Hepatic stellate cell (primary cell): ENCODE data around the gene ZNF621.

Source experiments
- DNase-seq: peaks from one replicate; pipeline ENCODE4 v3.0.0; 2011; ENCODE audit warnings: low spot score

Gene ZNF621

DNA sequence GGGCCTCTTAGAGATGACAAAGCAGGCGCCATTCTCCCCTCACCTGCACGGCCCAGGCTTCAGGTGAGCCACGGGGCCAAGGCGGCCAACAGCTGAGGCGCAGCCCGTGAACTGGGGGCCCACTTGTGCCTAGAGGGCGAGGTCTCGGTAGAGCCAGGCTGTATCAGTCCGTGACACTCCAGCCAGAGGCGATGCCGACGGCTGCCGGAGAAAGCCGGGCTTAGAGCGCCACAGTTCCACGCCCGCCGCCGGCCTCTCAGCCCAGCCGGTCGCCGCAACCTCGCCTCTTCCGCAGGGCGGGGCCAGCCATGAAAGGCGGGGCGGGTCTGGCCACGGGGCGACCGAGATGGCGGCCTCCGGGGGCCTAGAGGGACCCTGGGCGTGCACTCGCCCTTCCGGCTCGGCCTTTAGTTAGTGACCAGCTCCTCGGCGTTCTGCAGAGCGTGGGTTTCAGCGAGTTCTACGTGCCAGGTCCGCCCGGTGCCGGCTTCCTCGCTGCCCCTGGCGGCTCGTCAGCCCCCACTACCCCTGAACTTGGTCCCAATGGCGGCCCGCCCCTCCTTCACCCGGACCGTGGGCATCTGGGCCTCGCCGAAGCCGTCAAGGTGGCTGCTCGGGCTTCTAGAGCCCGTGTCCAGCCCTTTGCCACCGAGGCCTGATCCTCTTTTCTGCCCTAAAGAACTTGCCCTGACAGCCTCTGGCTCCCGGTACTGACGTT, at the start of gene ZNF621:
TSS of gene ZNF621 (plus strand) at position 393 of the 718 bp plus-strand sequence. CDS start 881 bp downstream, outside the sequence.
- DNase-seq = peak; percentile 86

DNA sequence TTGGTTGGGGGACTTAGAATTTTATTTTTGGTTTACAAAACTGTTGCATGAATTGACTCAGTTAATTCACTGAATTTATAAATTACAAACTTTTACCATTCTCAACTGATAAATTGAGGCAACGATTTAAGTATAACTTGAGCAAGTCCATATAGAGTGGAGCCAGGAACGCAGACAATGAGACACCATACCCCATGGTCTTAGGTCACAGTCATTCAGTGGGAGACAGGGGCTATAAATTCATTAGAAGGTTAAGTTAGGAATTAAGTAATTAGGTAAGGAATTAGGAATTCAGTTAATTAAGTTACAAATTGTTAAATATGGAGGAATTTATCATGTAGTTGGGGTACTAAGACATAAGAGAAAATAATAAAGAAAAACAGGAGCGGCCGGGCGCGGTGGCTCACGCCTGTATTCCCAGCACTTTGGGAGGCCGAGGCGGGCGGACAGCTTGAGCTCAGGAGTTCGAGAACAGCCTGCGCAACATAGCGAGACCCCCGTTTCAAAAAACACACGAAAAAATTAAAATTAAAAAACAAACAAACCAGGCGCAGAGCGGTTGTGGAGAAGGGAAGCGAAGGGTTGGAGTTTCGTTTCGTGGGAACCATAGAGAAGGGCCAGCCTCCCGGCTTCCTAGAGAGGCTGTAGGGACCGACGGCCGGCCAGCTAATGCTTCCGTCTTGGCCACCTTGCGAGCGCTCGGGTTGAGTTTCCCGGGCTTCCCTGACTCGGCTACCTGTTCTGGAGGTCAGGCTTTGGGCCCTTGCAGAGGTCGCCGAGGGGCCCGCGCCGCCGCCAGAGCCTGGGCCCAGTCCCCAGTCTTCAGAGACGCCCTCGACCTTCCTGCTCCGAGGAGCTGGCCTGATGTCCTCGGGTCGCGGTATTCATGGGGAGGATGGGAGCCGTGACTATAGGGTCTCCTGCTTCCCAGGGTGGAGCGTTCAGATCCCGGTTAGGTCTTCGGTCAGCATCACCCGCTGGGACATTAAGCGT, 48.0 kb upstream of the ZNF621 start, which contains the start of gene ZNF619:
TSS of gene ZNF619 (plus strand) at position 645 of the 993 bp plus-strand sequence. CDS start 858 bp downstream, outside the sequence.
- peak; percentile 80 for DNase-seq

DNA sequence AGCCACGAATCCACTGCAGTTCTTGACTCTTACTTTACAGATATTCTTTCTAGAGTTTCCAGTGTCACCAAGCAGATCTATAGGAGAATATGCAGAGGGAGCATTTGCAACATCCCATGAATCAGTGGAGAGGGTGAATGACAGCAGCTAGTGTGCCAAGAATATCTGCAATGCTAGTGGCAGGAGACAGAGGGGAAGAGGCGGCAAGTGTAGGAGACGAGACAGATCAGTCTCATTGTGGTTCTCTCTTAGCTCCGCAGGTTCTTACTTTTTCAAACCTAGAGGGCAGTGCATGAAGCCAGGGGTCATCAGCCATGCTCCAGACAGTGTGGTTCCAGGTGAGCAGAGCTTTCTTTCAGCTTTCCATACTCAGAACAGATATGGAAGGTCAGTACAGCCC, 47.1 kb upstream of the ZNF621 start:
- DNase-seq = peak; percentile 30

DNA sequence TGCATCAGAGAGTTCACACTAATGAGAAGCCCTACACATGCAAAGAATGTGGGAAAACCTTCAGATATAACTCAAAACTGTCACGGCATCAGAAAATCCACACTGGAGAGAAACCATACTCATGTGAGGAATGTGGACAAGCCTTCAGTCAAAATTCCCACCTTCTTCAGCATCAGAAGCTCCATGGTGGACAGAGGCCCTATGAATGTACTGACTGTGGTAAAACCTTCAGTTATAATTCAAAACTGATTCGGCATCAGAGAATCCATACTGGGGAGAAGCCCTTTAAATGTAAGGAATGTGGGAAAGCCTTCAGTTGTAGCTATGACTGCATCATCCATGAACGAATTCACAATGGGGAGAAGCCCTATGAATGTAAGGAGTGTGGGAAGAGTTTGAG, 37.6 kb upstream of the ZNF621 start:
- no peak for DNase-seq

DNA sequence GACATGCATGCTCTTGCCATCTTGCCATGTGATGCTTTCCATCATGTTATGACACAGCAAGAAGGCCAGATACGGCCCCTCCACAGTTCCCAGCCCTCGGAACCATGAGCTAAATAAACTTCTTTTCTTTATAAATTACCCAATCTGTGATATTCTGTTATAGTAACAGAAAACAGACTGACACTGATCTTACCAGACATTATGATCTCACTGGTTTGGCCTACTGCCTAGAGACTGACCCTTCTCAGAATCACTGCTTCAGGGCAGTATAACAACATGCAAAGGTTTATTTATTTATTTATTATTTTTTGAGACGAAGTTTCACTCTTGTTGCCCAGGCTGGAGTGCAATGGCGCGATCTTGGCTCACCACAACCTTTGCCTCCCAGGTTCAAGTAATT, 33.8 kb upstream of the ZNF621 start:
- DNase-seq = no peak

DNA sequence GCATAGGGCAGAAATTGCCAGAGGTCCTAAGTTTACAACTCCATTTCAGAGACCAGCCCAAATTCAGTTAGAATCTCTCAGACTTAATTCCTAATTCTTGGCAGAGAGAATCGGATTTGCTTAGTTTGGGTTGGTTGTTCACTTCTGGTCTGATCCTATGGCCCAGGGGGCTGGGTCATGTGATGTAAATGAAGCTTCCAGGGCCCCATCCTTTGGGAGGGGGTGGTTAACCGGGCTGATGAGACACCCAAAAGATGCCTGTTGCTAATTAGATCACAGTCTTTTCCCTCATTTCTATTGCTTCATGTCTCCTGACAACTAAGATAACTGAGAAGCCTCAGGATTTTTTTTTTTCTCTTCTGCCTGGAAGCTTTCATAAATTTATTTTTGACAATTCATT, 30.1 kb upstream of the ZNF621 start:
- DNase-seq = no peak

DNA sequence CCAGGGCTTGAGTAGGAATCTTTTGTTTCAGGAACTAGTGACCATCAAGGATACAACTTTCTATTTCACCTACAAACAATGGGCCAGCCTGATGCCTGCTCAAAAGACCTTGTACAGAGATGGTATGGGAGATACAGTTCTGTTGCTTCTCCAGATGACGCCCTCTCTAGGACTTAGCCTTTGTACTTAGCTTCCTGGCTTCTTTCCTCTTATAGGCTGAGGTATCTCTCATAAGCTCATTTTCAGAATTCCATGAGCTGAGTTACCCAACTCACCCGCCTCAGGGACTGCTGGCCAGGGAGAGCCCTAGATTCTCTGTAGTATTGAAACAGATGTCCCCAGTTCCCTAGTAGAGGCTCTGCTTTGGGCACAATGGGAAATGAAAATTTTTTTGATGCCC, 27.5 kb upstream of the ZNF621 start:
- DNase-seq = no peak

DNA sequence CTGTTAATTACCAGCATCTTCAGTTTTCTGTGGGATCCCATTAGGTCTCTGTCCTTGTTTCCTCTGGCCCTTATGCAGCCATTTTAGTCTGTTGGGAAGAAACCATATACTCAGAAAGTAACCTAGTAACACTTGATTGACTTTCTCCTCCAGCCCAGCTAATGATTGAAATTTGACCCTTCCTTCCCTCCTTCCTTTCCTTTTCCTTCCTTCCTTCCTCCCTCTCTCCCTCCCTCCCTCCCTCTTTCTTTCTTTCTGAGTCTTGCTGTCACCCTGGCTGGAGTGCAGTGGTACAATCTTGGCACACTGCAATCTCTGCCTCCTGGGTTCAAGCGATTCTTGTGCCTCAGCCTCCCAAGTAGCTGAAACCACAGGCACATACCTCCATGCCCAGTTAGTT, 24.8 kb upstream of the ZNF621 start:
- DNase-seq = no peak

DNA sequence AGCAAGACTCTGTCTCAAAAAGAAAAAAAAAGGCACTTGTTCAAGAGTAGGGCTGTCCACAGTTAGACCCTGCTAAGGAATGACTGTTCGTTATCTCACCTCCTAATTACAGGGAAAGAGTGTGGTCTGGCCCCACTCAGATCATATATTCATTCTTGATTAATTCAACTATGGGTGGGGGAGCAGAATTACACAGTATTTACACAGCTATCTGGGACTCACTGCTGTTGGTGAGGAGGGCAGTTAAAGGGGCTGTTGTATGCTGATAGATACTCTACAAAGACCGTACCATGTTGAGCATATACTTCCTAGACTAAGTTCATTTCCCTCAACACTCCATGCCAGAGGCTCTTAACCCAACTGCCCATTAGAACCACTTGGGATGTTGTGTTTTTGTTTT, 22.7 kb upstream of the ZNF621 start:
- DNase-seq = no peak

DNA sequence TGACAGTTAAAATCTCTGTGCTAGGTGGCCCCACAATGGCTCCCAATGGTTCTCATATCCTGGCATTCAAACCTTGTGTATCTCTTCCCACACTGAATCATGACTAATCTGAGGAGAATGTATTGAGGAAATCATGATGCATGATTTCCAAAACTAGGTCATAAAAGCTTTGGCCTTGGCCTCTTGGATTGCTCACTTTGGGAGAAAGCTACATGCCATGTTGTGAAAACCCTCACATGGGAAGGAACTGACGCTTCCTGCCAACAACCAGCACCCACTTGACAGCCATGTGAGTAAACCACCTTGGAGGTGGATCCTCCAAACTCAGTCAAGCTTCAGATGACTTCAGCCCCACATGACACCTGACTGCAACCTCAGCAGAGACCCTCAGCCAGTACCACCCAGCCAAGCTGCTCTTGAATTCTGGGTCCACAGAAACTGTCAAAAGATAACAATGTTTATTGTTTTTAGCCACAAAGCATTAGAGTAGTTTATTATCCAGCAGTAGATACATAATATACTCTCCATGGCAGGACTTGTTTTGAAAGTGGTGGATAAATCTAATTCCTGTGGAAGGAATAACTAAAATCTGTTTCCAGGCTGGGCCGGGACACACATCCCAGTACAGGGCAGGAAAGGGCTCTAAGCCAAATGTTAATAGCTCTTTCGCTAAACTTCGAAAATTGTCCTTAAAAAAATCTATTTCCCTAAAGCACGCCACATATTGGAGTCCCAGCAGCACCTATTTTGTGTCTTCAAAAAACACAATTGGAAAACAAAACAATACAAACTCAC, 19.9 kb upstream of the ZNF621 start:
- DNase-seq = peak; percentile 75

DNA sequence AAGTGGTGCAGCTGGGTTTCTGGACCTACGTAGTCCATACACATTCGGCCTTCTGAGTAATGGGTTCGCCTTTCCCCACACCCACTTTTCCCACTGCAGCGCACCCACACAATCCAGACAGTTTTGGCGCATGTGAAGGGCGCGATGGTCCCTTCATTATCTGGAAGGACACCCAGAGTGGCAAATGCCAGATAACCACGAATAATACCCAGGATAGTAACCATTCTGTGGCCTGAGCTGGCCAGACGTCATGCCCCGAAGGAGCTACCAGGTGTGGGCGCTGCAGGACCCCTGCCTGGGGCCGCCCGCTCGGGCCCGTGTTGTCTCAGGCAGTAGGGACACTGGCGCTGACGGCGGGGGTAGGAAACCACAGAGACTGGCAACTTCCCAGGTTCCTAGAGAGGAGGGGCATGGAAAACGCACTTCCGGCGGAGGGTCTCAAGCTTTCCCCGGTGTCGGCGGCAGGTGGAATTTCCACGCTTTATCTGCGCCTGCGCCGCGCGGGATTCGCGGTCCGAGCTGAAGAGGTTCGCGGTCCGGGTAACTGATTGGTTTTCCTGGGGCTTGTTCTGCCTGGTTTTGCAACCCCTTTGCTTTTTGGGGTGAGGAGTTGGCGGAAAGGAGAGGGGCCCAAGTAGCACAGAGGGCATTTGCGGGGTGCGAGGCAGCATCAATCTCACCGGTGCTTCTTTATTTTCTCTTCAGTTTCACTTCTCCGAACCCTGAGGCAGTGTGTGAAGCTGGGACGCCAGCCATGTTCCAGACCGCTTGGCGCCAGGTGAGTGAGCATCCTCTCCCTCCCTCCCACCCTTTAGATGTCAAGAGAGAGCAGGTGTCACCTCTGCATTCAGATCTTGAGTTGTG, 18.9 kb upstream of the ZNF621 start, which contains the start of gene ZNF620:
TSS of gene ZNF620 (plus strand) at position 441 of the 864 bp plus-strand sequence. CDS start at position 755, 314 bp downstream.
- DNase-seq = peak; percentile 31

DNA sequence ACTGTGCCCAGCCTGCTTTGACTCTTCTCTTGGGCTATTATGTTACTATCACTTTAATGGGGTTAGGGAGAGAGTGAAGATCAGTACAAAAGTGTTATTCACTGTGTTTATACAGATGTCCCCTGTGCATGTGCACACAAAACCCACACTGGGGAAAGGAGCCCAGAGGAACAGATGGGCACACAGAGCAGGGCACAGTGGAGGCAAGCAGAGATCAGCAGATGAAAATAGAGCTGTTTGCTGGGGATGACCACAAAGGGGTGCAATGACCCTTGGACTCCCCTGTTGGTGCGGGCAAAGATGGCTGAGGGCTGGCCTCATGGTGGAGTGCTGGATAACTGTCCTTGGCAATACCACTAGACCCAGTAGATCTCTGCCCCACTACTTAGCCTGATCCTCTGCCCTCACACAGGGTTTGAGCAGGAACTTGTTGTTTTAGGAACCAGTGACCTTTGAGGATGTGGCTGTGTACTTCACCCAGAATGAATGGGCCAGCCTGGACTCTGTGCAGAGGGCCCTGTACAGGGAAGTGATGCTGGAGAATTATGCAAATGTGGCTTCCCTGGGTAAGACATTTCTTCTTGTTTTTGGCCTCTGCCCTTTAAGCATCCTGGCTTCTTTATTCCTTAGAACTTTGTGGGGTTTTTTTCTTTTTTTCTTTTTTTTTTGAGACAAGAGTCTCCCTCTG, 13.6 kb upstream of the ZNF621 start:
- DNase-seq = no peak

DNA sequence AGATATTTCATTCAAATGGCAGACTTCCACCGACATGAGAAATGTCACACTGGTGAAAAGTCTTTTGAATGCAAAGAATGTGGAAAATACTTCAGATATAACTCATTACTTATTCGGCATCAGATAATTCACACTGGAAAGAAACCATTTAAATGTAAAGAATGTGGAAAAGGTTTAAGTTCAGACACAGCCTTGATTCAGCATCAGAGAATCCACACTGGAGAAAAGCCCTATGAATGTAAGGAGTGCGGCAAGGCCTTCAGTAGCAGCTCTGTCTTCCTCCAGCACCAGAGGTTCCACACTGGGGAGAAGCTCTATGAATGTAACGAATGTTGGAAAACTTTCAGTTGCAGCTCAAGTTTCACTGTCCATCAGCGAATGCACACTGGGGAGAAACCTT, 8.6 kb upstream of the ZNF621 start:
- no peak for DNase-seq

DNA sequence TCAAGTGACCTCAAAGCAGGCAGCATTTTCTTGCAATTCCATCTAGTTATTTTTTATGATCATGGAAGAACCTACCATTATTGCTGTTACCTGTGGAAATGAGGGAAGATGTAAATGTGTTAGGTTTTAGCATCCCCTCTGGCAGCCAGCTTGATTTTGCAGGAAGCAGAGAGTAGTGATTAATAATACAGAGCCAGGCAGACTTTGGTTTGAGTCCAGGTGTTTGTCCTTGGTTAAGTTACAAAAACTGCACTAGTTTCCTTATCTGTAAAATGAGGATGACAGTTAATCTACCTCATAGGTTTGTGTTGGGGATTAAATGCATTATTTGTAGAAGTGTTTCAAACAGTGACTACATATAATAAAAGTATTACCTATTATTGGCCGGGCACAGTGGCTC, 6.7 kb upstream of the ZNF621 start:
- DNase-seq = no peak

DNA sequence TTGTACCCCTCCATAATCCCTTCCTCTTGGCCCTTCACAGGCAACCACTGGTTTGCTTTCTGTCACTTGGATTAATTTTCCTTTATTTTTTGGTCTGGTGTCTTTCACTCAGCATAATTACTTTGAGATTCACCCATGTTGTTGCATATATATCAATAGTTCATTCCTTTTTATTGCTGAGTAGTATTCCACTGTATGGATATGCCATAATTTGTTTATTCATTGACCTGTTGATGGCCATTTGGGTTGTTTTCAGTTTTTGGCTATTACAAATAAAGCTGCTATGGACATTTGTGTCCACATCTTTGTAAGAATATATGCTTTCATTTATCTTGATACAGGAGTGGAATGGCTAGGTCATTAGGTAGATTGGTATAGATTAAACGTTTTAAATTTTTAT, 5.9 kb upstream of the ZNF621 start:
- DNase-seq = no peak

DNA sequence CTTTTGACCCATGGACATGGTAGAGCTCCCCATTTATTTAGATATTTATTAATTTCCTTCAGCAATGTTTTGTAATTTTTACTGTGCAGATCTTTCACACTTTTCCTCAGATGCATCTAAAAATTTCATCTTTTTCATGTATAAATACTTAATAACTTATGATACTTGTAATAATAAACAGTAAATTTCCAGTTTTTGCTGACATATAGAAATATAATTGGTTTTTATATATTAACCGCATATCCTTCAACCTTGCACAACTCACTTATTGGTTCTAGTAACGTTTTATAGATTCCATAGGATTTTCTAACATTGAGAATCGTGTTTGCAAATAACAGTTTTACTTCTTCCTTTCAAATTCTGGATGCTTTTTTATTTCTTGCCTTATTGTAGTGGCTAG, 3.5 kb upstream of the ZNF621 start:
- no peak for DNase-seq

DNA sequence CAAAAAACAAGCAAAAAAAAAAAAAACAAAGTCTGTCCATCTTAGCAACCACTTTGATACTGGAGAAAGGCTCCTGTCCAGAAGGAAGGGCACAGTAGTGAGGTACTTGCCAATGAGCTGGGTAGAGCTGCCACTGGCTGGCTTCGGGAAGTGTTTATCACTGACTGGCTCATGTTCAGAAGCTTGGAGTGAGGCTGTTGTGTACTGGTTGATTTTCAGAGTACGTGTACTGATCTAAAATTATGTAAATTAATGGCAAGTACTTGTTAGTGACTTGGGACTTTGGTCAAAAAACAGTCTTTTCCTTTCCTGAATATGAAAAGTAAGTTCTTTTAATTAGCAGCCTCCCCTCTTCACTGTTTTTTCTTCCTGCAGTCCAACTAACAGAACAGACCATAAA, 979 bp upstream of the ZNF621 start:
- DNase-seq = no peak

DNA sequence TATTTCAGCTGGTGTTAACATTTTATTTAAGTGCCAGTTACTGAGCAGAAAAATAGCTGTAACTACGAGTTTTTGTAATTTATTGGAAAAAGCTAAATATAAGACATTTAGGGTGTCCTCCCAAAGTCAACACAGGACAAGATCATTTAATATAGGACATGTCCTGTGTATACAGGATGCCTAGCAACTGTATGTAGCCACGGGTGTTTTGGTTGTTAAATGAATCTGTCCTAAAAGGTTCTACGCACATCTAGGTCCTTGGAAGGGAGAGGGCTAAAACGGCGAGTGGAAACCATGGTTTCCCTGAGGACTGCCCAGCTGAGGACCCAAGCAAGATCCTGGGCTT, 565 bp upstream of the ZNF621 start:
- DNase-seq = peak; percentile 24

DNA sequence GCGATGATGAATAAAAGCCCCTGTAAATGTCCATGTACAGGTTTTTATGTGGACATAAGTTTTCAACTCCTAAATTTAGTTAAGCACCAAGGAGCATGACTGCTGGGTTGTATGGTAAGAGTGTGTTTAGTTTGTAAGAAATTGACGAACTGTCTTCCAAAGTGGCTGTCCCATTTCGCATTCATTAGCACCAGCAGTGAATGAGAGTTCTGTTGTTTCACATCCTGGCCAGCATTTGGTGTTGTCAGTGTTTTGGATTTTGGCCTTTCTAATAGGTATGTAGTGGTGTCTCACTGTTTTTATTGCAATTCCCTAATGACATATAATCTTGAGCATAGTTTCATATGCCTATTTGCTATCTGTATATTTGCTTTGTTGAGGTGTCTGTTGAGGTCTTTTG, 3.7 kb downstream of the ZNF621 start:
- no peak for DNase-seq

DNA sequence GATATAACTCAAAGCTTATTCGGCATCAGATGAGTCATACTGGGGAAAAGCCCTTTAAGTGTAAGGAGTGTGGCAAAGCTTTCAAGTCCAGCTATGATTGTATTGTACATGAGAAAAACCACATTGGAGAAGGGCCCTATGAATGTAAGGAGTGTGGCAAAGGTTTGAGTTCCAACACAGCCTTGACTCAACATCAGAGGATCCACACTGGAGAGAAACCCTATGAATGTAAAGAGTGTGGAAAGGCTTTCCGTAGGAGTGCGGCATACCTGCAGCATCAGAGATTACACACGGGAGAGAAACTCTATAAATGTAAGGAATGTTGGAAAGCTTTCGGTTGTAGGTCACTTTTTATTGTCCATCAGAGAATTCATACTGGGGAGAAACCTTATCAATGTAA, 7.5 kb downstream of the ZNF621 start:
- no peak for DNase-seq

DNA sequence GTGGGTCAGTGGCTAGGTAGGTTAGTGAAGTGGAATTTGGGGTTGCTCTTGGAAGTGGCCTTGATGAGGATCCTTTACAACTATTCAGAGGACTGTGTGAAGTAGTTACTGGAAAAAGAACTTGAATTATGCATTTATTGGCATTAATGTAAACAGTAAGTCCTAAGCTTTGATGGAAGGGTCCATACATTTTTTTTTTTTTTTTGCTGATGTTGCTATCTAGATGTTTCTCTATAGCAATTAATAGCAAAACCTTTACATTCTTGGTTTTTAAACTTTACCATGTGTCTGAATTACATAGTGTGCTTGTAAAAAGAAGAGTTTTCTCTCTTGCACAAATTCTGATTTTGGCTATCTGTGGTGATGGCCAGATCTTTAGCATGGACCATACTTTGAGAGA, 9.5 kb downstream of the ZNF621 start:
- no peak for DNase-seq
